AG04450 (cell line): ENCODE measurements around the gene PAX7. TPM values are rescaled to one million over a fixed set of nuclear protein-coding genes. Genes with fewer than 3 reads are reported as not detected.

Experiments used
- CTCF ChIA-PET: fragments of 300-600, 350-600 bp; formaldehyde crosslinking; extraction: SDS; loops from one replicate; lab custom pipeline; 2022; ENCODE audit warnings: antibody characterized with exemption, inconsistent platforms; lab: Charles Lee
- POLR2A ChIA-PET: fragments of 350-600 bp; formaldehyde crosslinking; extraction: SDS; loops from one replicate; lab custom pipeline; 2021; ENCODE audit warnings: antibody characterized with exemption, inconsistent platforms; lab: Yijun Ruan, JAX
- DNase-seq: peaks from one replicate; pipeline ENCODE4 v3.0.0-alpha.2; 2011; ENCODE audit warnings: low read depth, low spot score
- H3K27ac ChIP-seq: one replicate; pipeline ENCODE4 v1.5.1; 2012; ENCODE audit warnings: low read depth, low read length, control low read depth
- H3K27me3 ChIP-seq: one replicate; pipeline ENCODE4 v1.6.0; 2012; ENCODE audit warnings: low read length; ENCODE audit not compliant: control insufficient read depth, insufficient read depth
- H3K4me3 ChIP-seq: 2 replicates; pipeline ENCODE4 v1.5.1; 2011; ENCODE audit warnings: mild to moderate bottlenecking, low read depth, low read length, control low read depth
- H3K9me3 ChIP-seq: 2 replicates; pipeline ENCODE4 v1.5.1; 2012; ENCODE audit warnings: low read length; ENCODE audit not compliant: control insufficient read depth, insufficient read depth
- polyA plus RNA-seq: library from polyadenylated mRNA; depleted of rRNA; stranded (reverse); fragments of >200 nt; gene quantifications from 2 replicates; pipeline ENCODE4 v1.2.3, GENCODE V29; 2011
- TF ChIP-seq, protein P1 (sequence below): IDR thresholded peaks from 2 replicates; pipeline ENCODE4 v1.5.1; 2011; ENCODE audit warnings: low read depth, low read length, control low read depth, inconsistent platforms

PAX7 gene
- polyA plus RNA-seq, 1 experiment = not detected

DNA sequence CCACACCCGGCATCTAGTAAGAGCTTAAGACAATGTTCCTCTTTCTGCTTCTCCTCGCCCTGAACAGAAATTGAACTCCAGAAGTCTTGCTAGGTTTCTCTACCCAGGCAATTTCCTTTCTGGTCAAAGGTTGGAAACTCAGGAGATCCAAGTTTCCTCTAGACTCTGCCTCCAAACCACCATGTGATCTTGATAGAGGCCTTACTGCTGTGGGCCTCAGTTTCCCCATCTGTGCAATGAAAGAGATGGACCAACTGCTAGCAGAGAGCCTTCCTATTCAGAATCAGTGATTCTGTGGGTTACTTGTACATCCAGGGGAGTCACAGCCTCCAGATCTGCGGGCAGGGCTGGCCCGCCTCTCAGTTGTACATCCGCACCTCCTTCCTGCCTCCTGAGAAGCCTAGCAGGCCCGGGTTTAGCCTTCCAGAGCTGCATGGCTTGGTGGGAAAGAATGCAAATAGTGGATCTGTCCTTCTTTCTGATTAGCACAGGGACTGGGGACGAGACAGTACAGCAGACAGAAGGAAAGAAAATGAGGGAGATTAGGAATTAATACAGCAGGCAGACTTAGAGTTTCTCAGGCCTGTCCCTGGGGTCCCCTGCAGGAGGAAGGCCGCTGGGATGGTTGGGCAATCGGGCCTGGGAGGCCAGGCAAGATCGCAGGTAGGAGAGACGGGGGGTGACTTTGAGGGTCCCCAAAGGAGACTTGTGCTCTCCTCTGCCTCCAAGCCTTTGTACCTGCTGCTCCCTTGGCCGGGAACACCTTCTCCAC, 83.9 kb downstream of the PAX7 start:
- ChIA-PET CTCF (no interaction called here), POLR2A (no interaction called here)
- no peak overlapping the region for H3K27ac ChIP-seq
- DNase-seq = no peak
- peaks cover 22% of the 10 kb centered on the region for H3K27me3 ChIP-seq
- no peak overlapping the region for H3K4me3 ChIP-seq
- H3K9me3 ChIP-seq = no peaks in the 10 kb centered on the region
- TF ChIP-seq, protein P1, sequence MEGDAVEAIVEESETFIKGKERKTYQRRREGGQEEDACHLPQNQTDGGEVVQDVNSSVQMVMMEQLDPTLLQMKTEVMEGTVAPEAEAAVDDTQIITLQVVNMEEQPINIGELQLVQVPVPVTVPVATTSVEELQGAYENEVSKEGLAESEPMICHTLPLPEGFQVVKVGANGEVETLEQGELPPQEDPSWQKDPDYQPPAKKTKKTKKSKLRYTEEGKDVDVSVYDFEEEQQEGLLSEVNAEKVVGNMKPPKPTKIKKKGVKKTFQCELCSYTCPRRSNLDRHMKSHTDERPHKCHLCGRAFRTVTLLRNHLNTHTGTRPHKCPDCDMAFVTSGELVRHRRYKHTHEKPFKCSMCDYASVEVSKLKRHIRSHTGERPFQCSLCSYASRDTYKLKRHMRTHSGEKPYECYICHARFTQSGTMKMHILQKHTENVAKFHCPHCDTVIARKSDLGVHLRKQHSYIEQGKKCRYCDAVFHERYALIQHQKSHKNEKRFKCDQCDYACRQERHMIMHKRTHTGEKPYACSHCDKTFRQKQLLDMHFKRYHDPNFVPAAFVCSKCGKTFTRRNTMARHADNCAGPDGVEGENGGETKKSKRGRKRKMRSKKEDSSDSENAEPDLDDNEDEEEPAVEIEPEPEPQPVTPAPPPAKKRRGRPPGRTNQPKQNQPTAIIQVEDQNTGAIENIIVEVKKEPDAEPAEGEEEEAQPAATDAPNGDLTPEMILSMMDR = no peak

DNA sequence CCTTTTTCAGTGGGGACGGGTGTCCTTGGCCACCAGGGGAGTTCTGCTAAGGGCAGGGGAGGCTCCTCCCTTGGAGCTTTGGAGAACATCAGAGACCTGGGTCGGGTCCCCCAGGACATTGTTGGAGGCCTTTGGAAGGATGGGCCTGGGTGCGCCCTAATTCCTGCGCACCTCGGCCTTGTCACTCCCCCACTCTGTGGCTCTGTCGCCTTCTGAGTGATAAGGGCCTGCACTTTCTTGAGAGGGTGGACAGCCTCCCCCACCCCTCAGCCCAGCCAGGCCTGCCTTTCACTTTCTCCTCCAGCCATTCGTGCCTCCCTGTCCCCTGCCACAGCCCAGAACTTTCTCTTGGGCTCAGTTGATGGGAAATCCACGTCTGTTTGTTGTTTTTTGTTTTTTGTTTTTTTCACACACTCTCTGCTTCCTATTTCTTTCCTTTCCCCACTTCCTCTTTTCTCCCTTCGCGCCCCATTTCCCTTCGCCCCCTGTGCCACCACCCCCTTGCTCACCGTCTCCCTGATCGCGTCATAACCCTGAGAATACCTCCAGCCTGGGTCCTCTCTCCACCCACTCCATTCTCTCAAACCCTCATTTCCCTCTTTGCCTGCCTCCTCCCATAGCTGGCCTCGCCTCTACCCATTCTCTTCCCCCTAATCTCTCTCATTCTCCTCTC, 85.6 kb downstream of the PAX7 start:
- no peak for DNase-seq
- ChIA-PET POLR2A (no interaction called here), CTCF (no interaction called here)
- Histone ChIP-seq H3K27me3 (peaks cover 22% of the 10 kb centered on the region), H3K27ac (no peak overlapping the region), H3K4me3 (no peak overlapping the region), H3K9me3 (no peaks in the 10 kb centered on the region)
- TF ChIP-seq, protein P1 = no peak

DNA sequence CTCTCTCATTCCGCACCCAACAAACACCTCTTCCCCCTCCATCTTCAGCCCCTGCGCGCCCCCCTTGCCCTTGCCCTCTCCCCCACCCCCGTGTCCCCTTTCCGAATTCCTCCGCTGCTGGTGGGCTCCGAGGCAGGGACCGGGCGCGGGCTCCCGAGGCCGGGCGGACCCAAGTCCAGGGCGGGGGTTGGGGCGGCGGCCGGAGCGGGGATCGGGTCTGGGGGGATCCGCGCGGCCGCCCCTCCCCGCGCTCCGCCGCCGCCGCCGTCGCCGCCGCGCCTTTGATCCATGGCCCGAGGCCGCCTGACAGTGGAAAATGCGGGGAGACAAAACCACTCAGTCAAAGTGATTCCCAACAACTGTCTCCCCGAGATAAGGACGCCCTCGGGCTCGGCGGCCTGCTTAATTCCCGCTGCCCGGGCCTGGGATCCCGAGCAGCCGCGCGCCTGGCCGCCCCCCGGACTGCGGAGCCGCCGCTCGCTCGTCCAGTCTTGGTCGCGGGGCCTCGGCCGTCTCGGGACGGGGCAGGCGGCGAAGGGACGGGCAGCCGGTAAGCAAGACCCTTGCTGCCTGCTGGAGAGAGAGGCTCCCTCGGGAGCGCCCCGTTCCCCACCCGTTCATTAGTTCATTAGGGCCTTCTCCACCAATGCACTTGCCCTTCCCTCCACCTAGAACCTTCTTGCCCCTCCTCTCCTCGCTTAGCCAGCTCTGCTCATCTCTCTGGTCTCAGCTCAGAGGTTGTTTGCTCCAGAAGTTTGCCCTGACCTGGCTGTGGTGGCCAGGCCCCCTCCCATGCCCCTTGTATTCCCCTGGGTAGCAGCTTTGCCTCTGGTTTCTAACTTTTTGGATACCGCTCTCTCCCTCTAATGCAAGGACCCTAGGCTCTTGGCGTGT, 86.4 kb downstream of the PAX7 start:
- TF ChIP-seq, protein P1 = no peak
- DNase-seq = no peak
- POLR2A ChIA-PET = no interaction called here
- CTCF ChIA-PET = no interaction called here
- Histone ChIP-seq H3K9me3 (no peaks in the 10 kb centered on the region), H3K27me3 (peaks cover 22% of the 10 kb centered on the region), H3K4me3 (no peak overlapping the region), H3K27ac (no peak overlapping the region)

DNA sequence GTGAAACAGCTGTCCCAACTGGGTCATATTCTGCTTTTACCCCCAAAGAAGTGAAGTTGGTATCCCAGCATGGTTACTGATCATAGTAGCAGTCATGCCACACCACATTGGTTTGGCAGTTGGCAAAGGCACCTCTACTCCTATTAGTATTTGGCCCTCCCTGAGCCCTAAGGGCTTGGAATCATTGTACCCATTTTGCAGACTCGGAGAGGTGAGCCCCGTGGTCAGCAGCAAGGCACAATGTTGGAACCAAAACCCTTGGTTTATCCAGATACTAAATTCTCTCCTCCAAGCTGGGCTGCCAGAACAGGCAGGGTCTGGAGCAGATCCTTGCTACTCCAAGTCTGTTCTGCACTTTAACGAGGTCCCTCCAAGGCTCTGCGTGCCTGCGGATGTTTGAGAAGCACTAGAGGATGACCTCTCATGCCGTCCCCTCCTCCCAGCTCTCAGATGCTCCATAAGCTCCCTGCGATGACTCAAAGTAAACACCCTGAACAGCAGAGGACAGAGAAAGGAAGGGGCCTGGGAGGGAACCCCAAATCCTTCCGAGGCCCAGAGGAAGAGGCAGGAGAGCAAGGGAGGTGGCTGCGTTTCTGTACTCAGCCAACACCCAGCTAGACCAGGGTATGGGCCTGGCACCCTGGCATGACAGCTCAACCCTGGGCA, 89.3 kb downstream of the PAX7 start:
- Histone ChIP-seq H3K4me3 (no peak overlapping the region), H3K9me3 (no peaks in the 10 kb centered on the region), H3K27me3 (peaks cover 28% of the 10 kb centered on the region), H3K27ac (no peak overlapping the region)
- no peak for DNase-seq
- CTCF ChIA-PET = no interaction called here
- POLR2A ChIA-PET = no interaction called here
- TF ChIP-seq, protein P1 = no peak
